Activated CD4-positive, alpha-beta T cell treated with anti-CD3 and anti-CD28 coated beads for 36 hours (primary cell): Measurements from ENCODE around the gene DOC2A. TPM values are rescaled to one million over a fixed set of nuclear protein-coding genes. Genes with fewer than 3 reads are reported as not detected.
"Not testable (repeated sequence)": the region's sequence is repeated elsewhere in the genome, so short reads cannot be mapped to it uniquely, and the experiment has no call there.

Experiments
- ATAC-seq: fragments of 200-7000 bp; cut with Tn5 transposase; one replicate; pipeline ENCODE4 v1.10.0; 2021; ENCODE audit warnings: mild to moderate bottlenecking, moderate library complexity
- CTCF ChIA-PET: fragments of 350-600 bp; sonication (Branson Sonifier 250); formaldehyde crosslinking; loops from one replicate; lab custom pipeline; 2021; ENCODE audit warnings: antibody characterized with exemption; lab: Charles Lee
- POLR2A ChIA-PET: fragments of 350-600 bp; sonication (Branson Sonifier 250); formaldehyde crosslinking; loops from one replicate; lab custom pipeline; 2021; ENCODE audit warnings: antibody characterized with exemption, inconsistent platforms; lab: Charles Lee
- DNase-seq: peaks from one replicate; pipeline ENCODE4 v3.0.0-alpha.2; 2020
- H3K27ac Mint-ChIP-seq: one replicate; pipeline ENCODE4 v1.8.0; 2021; ENCODE audit warnings: mixed read lengths
- H3K27me3 Mint-ChIP-seq: one replicate; pipeline ENCODE4 v1.8.0; 2021; ENCODE audit warnings: mixed read lengths
- H3K36me3 Mint-ChIP-seq: one replicate; pipeline ENCODE4 v1.8.0; 2021; ENCODE audit warnings: low read depth, mixed read lengths
- H3K4me1 Mint-ChIP-seq: one replicate; pipeline ENCODE4 v1.8.0; 2021; ENCODE audit warnings: mixed read lengths
- H3K4me3 Mint-ChIP-seq: one replicate; pipeline ENCODE4 v1.8.0; 2021; ENCODE audit warnings: mild to moderate bottlenecking, moderate library complexity, mixed read lengths
- H3K9me3 Mint-ChIP-seq: one replicate; pipeline ENCODE4 v1.8.0; 2021; ENCODE audit warnings: low read depth, mixed read lengths
- intact Hi-C, 2 experiments: fragments of 100-400 bp; cut with DNase I in 1 of 2; cut with micrococcal nuclease in 1 of 2; formaldehyde crosslinking; loops; one replicate each; pipeline versions ENCODE4 v1.14.2 to v1.15.1; 2022 to 2024; cut with DNase I, micrococcal nuclease
- total RNA-seq, 2 experiments: library from RNA; stranded (reverse); gene quantifications; one replicate each; pipeline ENCODE4 v1.2.3, GENCODE V29; 2021

The DOC2A gene
- total RNA-seq, 2 experiments from 2014 or later: 0.69 to 1.3 TPM

DNA sequence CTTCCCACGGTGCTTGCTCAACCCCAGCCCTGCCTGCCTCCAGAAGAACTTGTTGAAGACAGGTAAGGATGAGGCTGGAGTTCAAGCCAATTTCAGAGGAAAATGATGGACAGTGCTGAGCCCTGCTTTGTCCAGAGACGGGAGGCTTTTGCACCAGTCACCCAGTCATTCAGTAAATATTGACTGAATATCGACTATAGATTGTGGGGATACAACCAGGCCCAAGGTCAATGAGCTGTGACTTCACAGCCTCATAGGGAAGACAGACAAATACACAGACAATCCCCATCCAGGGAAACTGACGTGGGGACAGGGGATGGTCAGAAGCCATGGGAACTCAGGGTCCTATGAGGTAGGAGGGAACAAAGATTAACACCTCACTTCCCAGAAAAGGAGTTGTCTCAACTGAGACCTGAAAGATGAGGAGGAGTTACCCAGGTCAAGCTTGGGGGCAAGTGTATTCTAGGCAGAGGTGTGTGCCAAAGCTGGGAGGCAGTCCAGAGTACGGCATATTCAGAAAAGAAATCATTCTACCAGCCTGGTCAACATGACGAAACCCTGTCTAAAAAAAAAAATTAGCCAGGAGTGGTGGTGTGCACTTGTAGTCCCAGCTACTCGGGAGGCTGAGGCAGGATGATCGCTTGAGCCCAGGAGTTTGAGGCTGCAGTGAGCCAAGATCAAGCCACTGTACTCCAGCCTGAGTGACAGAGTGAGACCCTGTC lies 5.9 kb upstream of the DOC2A start:
- DNase-seq: no peak
- POLR2A ChIA-PET: no interaction called here
- H3K4me3 Mint-ChIP-seq: no peak overlapping the region
- H3K4me1 Mint-ChIP-seq: peaks cover 11% of the 10 kb centered on the region
- CTCF ChIA-PET: interaction anchor here (0.8 kb wide), 1 partner anchor 15 kb away, joined by 3 read pairs; no protein-coding TSS in a partner anchor
- H3K27ac Mint-ChIP-seq: no peak overlapping the region
- intact Hi-C loops: no loop called here
- peaks cover 5% of the 10 kb centered on the region for H3K27me3 Mint-ChIP-seq
- H3K9me3 Mint-ChIP-seq: no peaks in the 10 kb centered on the region
- ATAC-seq: no peak
- no peaks in the 10 kb centered on the region for H3K36me3 Mint-ChIP-seq

DNA sequence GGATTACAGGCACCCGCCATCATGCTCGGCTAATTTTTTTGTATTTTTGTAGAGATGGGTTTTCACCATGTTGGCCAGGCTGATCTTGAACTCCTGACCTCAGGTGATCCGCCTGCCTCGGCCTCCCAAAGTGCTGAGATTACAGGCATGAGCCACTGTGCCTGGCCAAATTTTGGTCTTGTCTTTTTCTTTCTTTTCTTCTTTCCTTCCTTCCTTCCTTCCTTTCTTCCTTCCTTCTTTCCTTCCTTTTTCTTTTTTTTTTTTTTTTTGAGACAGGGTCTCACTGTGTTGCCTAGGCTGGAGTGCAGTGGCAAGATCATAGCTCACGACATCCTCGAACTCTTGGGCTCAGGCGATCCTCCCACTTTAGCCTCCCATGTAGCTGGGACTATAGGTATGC lies 4.6 kb upstream of the DOC2A start:
- H3K9me3 Mint-ChIP-seq, ATAC-seq, H3K4me3 Mint-ChIP-seq, intact Hi-C loops, H3K36me3 Mint-ChIP-seq, H3K27ac Mint-ChIP-seq, H3K4me1 Mint-ChIP-seq, DNase-seq, H3K27me3 Mint-ChIP-seq: not testable (repeated sequence)
- ChIA-PET POLR2A (interaction anchor here (0.6 to 0.7 kb wide), 2 partner anchors 39 to 284 kb away, joined by 3 to 4 read pairs; no protein-coding TSS in a partner anchor), CTCF (interaction anchor here (1.0 kb wide), 1 partner anchor 19 kb away, joined by 3 read pairs; no protein-coding TSS in a partner anchor)

DNA sequence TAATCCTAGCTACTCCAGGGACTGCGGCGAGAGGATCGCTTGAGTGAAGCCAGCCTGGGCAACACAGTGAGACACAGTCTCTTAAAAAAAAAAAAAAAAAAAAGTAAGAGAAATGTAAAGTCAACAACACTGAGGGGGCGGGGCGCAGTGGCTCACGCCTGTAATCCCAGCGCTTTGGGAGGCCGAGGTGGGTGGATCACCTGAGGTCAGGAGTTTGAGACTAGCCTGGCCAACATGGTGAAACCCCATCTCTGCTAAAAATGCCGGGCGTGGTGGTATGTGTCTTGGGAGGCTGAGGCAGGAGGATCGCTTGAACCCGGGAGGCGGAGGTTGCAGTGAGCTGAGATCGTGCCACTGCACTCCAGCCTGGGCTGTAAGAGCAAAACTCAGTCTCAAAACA lies 1.8 kb upstream of the DOC2A start:
- ATAC-seq, intact Hi-C loops, H3K4me3 Mint-ChIP-seq, DNase-seq, H3K36me3 Mint-ChIP-seq, H3K4me1 Mint-ChIP-seq, H3K27ac Mint-ChIP-seq, H3K9me3 Mint-ChIP-seq: not testable (repeated sequence)
- CTCF ChIA-PET: interaction anchor here (0.6 to 0.7 kb wide), 3 partner anchors 10 to 267 kb away, joined by 3 to 4 read pairs (median 3); no protein-coding TSS in a partner anchor
- POLR2A ChIA-PET: interaction anchor here (0.6 kb wide), 1 partner anchor 186 kb away, joined by 5 read pairs; no protein-coding TSS in a partner anchor
- H3K27me3 Mint-ChIP-seq: peaks cover 18% of the 10 kb centered on the region

DNA sequence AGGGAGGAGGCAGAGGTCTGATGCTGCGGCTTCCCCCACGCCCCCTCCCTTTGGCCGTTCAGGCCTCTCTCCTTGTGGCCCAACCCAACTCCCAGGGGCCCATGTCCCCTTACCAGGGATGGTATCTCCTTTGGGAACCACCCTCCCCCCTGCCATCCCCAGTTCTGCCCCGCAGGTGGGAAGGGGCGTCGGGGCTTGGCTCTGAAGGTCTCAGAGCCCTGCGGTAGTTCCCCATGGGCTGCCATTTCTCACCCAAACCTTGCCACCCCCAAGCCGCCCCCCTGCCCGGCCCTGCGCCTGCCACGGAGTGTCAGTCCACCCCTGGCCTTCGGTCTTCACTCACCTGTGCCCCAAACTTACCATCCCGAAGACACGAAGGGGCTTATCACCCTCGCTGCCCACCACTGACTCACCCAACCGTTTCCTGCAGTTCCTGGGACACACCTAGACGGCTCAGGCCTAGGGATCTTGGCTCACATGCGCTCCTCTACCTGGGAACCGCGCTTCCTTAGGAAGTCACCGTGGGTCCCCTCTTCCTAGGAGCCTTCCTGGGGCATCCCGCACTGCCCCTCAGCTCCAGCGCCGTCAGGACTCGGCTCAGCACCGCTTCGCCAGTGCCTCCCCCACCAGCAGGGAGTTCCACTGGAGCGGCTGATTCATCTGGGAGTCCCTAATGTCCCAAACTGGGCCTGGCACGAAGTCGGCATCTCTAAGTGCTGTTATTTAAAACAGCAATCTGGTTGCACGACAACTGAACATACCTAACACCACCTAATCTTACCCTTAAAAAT lies 1.1 kb upstream of the DOC2A start:
- Mint-ChIP-seq H3K36me3 (no peaks in the 10 kb centered on the region), H3K27ac (peak overlapping the region; percentile 51), H3K27me3 (peaks cover 18% of the 10 kb centered on the region), H3K9me3 (no peaks in the 10 kb centered on the region), H3K4me3 (peak overlapping the region; percentile 61), H3K4me1 (peaks cover 9% of the 10 kb centered on the region)
- ChIA-PET CTCF (no interaction called here), POLR2A (no interaction called here)
- ATAC-seq (no peak), DNase-seq (no peak)
- intact Hi-C loops: no loop called here

DNA sequence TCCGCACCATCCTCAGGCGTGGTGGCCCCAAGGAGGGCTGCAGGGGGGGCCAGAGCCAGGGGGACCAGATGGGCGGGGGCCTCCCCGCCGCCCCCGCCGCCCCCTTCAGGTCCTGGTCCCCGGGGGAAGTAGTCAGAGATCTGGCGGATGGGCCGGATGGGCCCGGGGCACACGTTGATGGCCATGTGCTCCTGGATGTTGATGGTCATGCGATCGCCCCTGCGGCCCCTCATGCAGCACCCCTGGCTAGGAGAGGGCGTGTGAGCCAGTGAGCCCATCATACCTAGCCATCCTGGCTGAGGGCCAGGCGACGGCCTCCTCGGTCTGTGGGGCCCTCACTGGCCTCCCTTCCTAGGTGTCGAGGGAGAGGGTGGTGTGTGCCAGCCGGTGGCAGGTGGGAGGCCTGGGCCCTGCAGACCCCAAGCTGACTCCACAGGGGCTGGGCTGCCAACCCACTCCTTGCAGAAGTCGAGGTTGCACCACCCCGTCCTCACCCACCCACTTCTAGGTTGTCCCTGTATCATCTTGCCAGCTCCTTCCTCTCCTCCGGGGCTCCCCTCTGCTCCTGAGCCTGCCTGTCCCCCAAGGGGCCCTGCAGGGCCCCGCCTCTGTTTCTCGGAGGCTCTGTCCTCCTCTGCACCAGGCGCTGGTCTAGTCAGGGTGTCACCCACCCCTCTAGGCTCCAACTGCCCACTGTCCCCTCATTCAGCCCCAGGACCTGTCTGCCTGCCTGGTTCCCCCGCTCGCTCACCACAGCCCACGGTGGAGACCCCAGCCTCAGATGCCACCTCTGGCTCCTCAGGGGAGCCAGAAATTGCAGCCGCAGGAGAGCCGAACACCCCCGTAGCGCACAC lies 610 bp downstream of the DOC2A start:
- ATAC-seq (peak; percentile 20), DNase-seq (no peak)
- Mint-ChIP-seq H3K27ac (no peak overlapping the region), H3K9me3 (no peaks in the 10 kb centered on the region), H3K27me3 (peaks cover 18% of the 10 kb centered on the region), H3K4me3 (peak overlapping the region; percentile 61), H3K36me3 (no peaks in the 10 kb centered on the region), H3K4me1 (peaks cover 9% of the 10 kb centered on the region)
- CTCF ChIA-PET: interaction anchor here (0.8 kb wide), 1 partner anchor 110 kb away, joined by 3 read pairs; no protein-coding TSS in a partner anchor
- intact Hi-C loops: no loop called here
- POLR2A ChIA-PET: no interaction called here

DNA sequence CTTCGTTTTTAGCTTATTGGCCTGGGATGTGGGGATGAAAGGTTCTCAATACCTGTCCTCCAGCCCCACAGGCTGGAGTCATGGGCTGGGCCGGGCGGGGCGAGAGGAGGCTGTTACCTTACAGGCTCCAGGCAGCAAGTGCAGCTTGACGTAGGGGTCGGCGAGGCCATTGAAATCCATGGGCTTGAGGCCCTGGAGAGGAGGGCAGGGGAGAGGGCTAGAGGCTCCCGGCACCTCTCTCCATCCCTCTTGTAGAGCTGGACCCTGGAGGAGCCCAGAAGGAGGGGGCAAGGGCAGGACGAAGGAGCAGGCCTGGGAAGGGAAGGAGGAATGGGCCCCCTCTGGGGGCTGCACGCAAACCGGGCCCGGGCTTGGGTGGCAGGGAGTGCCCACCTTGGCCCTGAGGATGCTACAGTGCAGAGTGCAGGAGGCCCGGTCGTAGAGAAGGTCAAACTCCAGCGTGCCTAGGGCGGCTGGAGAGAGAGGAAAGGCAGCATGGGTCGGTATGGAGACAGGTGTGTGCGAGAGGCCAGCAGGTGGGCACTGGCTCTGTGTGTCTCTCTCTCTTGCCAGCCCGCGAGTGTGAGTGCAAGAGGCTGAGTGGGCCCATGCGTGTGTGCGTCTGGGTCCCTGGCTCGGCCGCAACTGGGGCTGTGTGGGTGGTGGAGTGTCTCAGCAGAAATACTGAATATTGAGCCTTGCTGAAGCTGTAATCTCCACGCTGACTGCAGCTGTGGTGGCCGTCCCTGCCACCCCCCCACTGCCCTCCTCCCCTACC lies 1.6 kb downstream of the DOC2A start:
- peaks cover 18% of the 10 kb centered on the region for H3K27me3 Mint-ChIP-seq
- intact Hi-C loops: no loop called here
- DNase-seq (no peak), ATAC-seq (no peak)
- no peak overlapping the region for H3K27ac Mint-ChIP-seq
- no peak overlapping the region for H3K4me3 Mint-ChIP-seq
- ChIA-PET POLR2A (no interaction called here), CTCF (interaction anchor here (0.8 kb wide), 1 partner anchor 109 kb away, joined by 3 read pairs; no protein-coding TSS in a partner anchor)
- no peaks in the 10 kb centered on the region for H3K36me3 Mint-ChIP-seq
- peaks cover 9% of the 10 kb centered on the region for H3K4me1 Mint-ChIP-seq
- H3K9me3 Mint-ChIP-seq: no peaks in the 10 kb centered on the region

DNA sequence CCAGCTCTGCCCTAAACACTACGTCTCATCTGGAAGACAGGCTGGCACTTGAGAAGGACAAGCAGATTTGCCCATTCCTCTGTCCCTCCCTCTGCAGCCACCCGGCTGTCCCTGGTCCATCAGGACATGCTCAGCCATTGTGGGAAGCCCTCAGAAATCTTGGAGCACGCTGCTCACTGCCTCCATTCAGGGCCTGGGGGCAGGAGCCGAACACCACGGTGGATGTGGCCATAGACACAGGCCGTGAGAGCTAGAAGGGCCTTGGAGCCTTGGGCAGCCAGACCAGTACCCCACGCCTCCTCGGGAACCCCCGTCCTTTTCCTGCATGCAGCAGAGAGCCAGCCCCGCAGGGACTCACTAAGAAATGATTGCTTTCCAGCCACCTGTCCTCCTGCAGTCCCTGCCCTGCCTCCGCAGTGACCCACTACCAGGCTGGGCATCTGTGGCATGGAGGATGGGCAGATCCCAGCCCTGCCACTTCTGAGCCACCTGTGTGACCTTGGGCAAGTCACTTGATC lies 3.4 kb downstream of the DOC2A start:
- ChIA-PET CTCF (interaction anchor here (0.6 kb wide), 1 partner anchor 64 kb away, joined by 3 read pairs; no protein-coding TSS in a partner anchor), POLR2A (no interaction called here)
- DNase-seq: no peak
- intact Hi-C loops: no loop called here
- H3K36me3 Mint-ChIP-seq: peaks cover 2% of the 10 kb centered on the region
- peaks cover 11% of the 10 kb centered on the region for H3K4me1 Mint-ChIP-seq
- H3K27ac Mint-ChIP-seq: no peak overlapping the region
- H3K9me3 Mint-ChIP-seq: no peaks in the 10 kb centered on the region
- no peak overlapping the region for H3K4me3 Mint-ChIP-seq
- peaks cover 18% of the 10 kb centered on the region for H3K27me3 Mint-ChIP-seq
- ATAC-seq: no peak

DNA sequence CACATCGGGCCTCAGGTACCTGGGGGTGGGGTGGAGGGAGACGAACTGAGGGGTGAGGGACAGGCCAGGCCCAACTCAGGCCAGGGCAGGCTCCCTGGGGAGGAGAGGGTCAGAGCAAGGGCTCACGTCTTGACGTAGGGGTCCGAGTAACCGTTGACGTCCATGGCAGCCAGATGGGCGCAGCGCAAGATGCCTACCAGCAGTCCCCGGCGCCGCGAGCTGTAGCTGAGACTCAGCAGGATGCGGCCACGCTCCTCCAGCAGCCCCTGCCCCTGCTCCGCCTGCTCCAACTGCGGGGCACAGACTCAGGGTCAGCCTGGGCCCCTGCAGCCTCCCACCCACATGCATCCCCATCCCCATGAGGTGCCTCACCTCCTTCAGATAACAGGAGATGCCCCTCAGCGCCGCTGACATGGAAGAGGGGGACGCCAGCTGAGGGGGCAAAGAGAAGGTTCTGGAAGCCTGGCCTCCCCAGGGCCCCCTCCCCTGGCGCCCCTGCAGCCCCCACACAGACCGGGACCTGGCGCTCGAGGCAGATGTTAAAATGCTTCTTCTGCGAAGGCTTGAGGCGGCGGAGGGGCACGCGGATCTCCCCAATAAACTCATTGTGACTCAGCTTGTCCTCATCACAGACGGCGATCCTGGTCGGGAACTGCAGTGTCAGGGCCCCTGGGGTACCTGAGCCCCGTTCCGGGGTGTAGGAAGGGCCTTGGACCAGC lies 4.0 kb downstream of the DOC2A start:
- peaks cover 7% of the 10 kb centered on the region for H3K36me3 Mint-ChIP-seq
- intact Hi-C loops: no loop called here
- H3K27ac Mint-ChIP-seq: no peak overlapping the region
- peaks cover 14% of the 10 kb centered on the region for H3K27me3 Mint-ChIP-seq
- ATAC-seq (no peak), DNase-seq (no peak)
- peaks cover 8% of the 10 kb centered on the region for H3K4me1 Mint-ChIP-seq
- no peaks in the 10 kb centered on the region for H3K9me3 Mint-ChIP-seq
- ChIA-PET CTCF (interaction anchor here (0.8 to 0.9 kb wide), 2 partner anchors 11 to 206 kb away, joined by 3 to 4 read pairs; partner anchors contain the start of genes HIRIP3 and INO80E), POLR2A (no interaction called here)
- H3K4me3 Mint-ChIP-seq: no peak overlapping the region

DNA sequence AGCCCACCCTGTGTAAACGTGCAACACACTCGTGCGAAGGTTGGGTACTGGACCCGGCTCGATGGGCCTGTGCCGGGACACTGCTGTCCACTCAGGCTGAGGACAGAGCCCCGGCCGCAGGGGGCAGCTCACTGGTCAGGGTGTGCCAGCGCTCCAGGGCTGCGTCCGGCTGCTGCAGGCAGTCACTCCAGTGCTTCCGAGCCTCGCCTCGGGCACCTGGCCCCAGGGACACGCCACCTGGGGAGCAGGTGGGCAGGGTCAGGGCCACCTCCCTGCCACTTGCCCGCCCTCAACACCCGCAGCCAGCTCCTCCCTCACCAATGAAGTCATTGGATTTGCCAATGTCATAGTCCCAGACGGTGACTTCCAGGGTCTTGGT lies 4.7 kb downstream of the DOC2A start:
- DNase-seq (no peak), ATAC-seq (no peak)
- Mint-ChIP-seq H3K27ac (no peak overlapping the region), H3K4me1 (peaks cover 7% of the 10 kb centered on the region), H3K9me3 (no peaks in the 10 kb centered on the region), H3K27me3 (peaks cover 11% of the 10 kb centered on the region), H3K4me3 (no peak overlapping the region), H3K36me3 (peaks cover 8% of the 10 kb centered on the region)
- intact Hi-C loops: no loop called here
- ChIA-PET CTCF (interaction anchor here (0.6 to 2.0 kb wide), 7 partner anchors 10 to 308 kb away, joined by 3 to 12 read pairs (median 3); partner anchors contain the start of genes HIRIP3 and INO80E), POLR2A (interaction anchor here (0.6 kb wide), 1 partner anchor 80 kb away, joined by 4 read pairs; no protein-coding TSS in a partner anchor)
